GM11168 (cell line): ENCODE measurements around the gene PGM5.

Experiments
- in situ Hi-C: fragments of 300-500 bp; cut with MboI; formaldehyde crosslinking; loops from one replicate; pipeline ENCODE4 v1.12.0; 2022; ENCODE audit warnings: low sequenced_read_pairs; ENCODE audit not compliant: unreplicated experiment

PGM5 gene

DNA sequence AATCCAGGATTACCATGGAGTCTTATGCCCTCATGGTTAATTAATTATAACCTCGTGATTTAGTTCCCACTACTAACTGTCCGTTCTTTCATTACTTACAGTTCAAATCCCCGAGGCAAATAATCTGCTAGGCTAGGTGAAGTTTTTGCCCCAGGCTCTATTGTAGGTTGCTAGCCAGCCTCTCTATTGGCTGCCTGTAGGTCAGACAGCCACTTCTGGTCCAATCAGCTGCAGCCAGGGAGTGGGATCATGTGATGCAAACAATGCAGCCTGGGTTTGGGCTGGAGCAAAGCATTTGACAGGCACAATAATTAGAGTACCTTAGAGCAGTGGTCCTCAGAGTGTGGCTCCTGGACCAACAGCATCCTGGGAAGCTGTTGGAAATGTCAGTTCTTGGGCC lies 166.5 kb downstream of the PGM5 start:
- in situ Hi-C loops, result no loop called here

DNA sequence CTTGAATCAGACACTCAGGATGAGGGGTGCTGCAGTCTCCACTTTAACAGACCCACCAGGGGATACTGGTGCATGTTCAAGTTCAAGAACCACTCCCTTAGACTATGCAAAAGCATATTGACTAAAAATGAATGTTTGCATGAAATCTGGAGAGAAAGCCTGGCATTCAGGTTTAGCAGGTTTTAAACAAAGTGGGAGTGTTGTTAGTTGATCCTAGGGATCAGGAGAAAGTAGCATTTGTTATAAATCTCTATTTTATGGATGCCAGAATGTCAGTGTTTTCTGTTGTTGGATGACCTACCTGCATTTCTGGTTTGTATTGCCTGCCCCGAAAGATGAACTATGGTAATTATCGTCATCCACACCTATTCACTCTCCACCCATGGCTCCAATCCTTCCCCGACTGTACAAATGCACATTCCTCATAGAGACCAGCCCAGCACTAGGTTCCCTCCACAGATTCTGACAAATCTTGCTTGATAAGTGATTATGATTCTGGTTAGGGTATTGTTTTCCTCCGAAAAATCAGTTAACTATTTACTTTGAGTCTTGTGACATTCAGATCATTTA lies 167.0 kb downstream of the PGM5 start:
- in situ Hi-C loops, result no loop called here

DNA sequence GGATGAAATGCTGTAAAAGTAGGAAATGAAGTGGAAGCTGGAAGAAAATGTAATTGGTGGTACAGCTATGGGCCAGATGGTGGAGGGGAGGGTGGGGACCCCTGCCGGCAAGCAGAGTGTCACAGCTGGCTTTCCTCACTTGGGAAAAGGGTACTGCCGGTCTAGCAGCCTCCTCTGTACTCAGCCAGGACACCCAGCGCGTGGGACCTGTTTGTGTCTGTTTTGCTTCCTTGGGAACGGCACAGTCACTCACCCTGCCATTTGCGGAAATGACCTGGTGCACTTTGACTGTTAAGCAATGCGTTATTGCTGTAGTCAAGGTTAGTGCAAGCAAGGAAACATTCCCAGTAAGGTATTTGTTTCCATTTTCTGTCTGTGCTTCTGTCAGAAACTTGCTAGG lies 174.2 kb downstream of the PGM5 start:
- in situ Hi-C loops, result no loop called here

DNA sequence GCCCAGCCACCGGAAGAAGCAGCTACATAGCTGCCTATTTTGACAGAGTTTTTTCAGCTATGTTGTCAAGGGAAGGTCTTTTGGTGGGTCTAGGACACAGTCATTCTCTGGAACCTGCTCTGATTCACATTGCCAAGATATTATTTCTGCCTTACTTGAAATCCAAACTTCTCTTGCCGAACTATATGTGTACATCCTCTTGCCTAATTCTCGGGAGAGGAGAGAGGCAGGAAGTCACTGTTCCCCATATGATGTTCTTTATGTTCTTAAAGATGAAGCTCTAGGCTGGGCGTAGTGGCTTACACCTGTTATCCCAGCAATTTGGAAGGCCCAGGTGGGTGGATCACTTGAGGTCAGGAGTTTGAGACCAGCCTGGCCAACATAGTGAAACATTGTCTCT lies 175.7 kb downstream of the PGM5 start:
- in situ Hi-C loops, result no loop called here

DNA sequence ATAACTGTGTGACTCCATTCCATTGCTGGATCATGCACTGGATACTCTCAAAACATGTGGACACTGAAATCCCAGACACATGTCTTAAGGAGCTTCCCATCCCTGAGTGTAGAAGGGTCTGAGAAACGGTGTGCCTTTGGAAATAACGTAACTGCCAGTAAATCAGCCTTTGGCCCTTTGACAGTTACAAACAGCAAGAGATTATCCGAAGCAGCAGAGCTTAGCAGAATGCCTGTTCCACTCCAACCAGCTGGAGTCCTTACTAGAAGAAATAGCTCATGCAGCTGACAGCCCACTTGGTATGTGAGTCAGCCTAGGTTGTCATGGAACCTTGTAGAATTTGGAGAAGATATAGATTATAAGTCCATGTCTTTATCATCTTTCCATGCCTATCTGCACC lies 177.3 kb downstream of the PGM5 start:
- in situ Hi-C loops, result no loop called here

DNA sequence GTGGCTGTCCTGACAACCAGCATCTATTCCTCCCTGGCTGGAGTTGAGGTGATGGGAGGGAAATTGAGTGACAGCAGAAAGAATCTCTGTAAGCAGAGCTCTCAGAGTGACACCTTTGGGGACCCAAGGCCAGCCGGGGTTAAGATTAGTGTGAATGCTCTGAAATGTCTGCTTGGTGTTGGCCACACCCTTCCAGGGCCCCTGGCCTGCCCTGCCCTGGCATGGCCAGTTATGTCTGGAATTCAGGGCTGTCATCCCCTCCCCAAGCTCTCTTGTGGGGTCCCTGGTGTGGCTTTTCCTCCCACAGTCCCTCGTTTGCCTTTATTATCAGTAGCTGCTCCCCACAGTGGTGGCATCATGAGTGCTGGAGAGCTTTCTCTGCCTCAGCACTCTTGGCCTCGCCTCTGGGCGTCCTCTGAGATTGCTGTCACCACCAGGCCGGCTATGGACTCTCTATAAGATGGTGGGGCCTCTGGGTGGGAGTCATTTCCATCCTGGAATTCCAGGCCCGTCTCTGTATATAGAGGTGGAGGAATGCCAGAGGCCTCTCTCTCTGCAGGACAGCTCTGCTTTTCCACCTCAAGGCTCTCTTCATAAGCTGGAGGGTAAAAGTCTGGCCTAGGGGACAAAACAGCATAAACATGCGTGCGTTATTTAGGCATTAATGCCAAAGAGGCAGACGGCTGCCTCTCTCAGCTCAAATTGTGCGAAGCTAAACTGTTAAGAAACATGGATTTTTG lies 180.6 kb downstream of the PGM5 start:
- in situ Hi-C loops, result no loop called here

DNA sequence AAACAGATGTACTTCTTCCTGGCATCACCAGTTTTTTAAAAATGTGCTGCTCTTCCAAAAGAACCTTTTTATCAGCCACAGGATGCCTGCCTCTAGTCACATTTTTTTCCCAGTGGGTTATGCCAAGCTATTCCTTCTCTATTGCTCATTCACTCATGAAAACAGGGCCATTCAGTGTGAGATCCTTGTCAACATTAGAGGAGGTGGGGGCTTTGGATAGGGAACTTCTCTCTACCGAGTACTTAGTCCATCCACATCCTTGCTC lies 181.1 kb downstream of the PGM5 start:
- in situ Hi-C loops, result no loop called here

DNA sequence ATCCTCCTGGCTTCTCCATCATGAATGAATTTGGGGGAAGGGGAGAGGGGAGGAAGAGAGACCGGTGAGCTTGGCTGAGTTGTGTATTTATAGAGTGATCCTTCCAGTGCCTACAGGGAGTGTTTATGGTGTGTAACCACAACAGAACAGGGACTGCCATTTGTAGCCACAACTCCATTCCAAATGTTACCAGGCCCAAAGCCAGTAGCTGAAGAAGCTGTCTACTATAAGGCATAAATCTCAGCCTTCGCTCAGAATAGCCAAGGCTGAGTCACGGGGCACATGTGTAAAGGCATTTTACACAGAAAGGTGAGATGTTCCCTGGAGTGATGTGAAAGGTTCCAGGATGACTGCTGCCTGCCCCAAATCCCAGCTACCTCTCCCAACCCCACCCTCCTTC lies 181.8 kb downstream of the PGM5 start:
- in situ Hi-C loops, result no loop called here

DNA sequence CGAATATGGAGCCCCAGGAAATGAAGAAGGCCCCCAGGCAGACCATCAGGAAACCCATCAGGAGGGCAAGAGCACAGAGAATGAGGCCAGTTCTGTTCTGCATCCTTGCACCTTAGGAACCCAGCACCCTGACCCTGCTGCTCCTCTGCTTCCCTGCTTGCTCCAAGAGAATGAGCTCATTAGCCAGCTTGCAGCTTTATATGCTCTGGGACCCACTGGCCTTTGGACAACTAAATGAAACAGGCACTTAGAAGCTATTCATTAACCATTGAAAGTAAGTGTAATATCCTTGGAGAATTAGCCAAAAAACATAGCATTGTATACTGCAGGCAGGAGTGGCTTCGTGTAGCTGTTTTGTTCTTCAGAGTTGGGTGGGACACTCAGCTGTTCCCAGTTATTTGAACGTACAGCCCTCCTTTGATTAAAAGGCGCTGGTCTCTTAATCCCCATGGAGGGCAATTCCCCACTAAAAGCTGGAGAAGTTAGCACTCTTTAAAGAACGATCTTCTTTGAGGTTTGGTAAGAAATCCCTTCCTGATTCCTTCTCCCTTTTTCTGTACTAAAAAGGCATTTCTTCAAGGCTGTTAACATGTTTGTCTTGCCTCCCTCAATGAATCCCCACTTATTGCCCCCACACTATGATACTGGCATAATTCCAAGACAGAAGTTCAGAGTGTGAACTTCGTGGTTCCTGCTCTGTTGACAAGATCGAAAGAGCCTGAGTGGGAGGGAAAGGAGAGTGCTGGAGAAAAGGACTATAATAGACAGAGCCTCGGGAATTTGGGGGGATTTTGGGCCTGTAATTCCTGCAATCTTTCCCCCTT lies 184.5 kb downstream of the PGM5 start, which contains the start of gene TMEM252:
TMEM252 (minus strand) TSS at position 172 of the 824 bp plus-strand sequence; CDS start at position 103, 69 bp downstream.
- in situ Hi-C loops, result no loop called here

DNA sequence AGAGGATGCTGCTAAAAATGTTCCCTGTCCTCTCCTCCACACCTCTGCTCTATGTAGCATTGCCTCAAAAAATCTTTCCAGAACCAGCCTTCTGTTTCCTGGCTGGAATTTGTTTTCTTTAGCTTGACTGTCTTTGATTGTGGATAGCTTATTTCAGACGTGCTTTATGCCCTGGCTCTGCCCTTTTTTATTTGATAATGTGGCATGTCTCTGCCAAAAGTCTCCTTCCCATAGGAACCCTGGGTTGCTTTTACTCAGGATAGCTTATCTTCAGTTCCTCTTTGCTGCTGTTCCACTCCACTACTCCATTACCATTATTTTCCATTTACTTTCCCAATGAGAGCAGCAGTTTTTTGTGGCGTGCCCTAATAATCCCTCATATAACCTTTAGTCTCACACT lies 185.2 kb downstream of the PGM5 start:
- in situ Hi-C loops, result no loop called here

DNA sequence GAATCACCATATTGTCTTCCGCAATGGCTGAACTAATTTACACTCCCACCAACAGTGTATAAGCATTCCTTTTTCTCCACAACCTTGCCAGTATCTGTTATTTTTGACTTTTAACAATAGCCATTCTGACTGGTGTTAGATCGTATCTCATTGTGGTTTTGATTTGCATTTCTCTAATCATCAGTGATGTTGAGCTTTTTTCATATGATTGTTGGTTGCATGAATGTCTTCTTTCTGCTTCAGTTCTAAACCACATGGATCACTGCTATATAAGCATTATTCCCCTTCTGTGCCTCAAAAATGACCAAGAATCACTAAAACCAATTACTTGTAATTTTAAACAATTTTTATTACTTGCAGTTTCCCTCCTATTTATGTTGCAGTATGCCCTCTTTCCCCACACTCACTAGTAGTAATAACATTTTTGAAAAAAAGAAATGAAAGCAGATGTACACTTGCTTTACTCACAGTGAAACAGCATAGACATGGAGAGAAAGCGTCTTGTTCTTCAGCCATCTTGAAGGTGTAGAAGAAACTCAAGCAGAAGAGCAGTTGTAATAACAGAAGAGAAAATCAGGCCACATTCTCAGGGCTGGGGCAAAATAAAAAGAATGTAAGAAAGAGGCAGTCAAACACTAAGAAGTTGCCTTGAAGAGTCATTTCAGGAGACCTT lies 188.8 kb downstream of the PGM5 start:
- in situ Hi-C loops, result no loop called here

DNA sequence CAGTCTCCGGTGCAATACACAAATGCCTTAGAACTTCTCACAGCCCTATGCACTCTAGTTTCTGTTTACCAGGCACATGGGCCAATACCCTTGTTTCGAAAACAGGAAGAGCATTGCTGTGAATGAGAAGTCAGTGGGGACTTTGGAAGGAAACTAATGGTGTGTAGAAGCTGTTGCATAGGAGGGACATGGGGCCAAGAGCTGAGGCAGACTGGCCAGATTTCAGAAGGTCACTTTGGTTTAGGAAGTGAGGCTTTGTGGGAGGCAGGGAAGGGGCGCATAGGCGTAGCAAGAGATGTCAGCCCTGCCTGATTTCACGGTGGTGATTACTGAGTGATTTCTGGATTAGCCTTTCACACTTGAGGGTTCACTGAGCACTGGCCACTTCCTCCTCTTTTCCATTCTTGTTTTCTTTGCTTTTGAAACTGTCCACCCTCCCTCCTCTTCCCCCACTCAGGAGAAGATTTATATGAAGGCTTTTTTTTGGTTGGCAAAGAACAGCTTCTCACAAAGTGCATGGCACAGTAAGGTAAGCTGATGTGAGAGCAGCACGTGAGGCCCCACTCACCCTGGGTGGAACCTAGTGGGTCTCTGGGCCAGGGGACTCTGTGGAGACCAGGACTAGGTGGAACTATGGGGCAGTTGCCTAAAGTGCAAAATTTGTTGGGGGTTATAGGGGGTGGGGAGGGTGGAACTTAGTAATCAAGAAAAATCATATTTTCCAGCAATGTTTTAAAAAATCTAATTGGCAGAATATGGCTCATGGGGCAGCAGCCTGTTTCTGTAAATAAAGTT lies 190.4 kb downstream of the PGM5 start:
- in situ Hi-C loops, result no loop called here

DNA sequence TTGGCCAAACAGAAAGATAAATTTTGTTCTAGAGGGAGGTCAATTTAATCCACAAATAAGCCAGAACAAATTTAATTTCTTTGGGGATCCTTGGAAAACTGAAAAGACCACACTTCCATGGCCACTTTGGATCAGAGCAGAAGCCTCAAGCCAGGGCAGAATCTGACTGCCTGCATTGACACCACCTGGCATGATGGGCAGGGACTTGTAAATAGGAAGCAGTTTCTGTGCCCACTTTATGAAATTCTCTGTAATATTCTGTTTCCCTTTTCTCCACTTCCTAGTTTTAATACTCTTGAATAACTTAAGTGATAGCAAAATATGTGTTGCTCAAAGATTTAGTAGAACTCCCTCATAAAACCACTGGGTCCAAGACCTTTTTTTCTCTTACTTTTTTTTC lies 191.0 kb downstream of the PGM5 start:
- in situ Hi-C loops, result no loop called here

DNA sequence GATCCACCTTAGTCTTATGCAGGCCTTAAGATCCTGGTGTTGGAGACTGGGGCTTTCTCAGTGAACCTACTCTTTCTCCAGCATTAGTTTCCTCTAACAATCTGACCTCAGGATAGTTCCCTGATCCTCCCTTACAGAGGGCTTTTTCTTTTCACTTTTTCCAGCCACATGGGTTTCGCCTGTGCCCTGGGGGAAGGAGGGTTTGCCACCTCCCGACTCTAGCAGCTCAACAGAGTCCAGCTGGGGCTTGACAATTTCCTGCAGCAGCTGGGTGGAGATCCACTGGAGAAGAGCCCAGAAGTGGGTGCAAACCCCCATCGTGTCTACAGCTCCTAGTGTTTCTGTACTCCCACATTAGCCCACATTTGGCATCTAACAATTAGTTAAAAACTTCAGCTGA lies 191.8 kb downstream of the PGM5 start:
- in situ Hi-C loops, result no loop called here

DNA sequence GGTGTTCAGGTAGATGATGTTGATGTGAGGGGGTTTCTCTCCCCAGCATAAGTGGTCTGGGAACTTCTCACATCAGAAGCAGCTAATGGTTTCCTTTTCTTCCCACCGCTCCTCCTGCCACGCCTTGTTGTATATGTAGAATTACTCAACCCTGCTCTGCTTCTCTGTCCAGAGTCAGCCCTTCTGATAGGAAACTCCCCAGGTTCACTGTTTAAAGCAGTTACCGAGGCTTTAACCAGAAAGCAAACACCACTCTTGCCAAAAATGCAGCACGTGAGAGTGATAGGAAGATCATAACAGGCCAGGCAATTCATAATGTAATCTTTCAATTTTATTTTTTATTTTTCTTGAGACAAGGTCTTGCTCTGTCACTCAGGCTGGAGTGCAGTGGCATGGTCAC lies 194.8 kb downstream of the PGM5 start:
- in situ Hi-C loops, result loop anchor here (25.0 kb wide), 1 partner anchor 189 kb away; the partner anchor contains the start of gene PGM5

DNA sequence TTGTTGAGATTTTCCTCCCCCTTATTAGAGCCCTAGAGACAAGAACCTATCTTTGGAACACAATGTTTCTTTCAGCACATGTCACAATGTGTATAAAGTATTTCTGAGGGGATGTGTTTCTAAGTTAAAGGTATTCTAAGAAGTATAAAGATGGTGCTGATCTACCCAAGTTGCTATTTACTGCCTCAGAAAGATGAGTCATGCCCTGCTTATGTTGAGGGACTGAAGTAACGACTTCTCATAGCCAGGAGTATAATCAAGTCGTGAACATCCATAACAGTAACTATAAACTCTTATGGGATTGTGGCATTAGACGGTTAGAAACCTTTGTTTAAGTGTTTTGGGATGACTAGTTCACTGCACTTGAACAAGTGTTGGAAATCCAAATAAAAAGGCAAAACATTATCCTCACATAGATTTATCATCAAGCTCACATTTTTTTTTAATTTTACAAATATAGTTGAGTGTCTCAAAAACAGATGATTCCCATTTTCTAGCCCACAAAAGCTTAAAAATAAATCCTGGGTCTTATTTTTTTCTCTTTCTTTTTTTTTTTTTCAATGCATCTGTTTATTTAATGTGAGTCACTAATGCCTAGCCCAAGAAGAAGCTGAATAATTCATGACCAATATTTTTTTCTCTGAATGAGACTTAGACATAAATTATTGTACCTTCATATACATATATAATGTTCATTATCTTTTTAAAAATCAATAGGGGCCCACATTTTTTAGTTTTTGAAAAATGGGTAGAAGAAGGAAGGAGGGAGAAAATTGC lies 196.5 kb downstream of the PGM5 start:
- in situ Hi-C loops, result loop anchor here (25.0 kb wide), 1 partner anchor 191 kb away; the partner anchor contains the start of gene PGM5

DNA sequence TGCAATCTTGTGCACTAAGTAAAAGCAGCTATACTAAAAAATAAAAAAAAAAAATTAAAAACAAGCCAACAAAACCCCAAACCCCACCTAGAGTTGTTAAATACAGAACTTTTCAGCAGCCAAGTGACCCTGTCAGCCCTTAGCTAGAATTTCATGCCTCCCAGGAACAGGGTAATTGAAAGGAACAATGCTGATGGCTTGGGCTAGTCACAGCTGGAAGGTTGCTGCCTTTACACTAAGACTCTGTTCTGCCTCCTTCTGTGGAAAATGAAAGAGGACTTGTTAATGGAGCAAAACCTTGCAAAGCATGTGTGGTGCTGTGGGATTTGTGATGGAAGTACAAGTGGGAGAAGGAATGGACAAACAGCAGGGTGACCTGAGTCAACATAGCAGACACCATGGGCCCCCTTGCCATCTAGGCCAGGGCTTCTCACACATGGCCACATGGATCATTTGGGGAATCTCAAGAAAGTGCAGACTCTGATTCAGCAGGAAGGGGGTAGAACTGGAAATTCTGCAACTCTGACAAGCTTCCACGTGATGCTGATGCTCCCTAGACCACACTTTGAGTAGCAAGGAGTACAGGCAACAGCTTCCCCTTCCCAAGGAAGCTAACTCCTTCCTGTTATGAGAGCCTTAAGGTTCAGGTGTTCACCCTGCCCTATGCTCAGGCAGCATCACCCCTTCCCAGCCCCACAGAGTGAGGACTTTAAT lies 199.2 kb downstream of the PGM5 start:
- in situ Hi-C loops, result loop anchor here (25.0 kb wide), 1 partner anchor 193 kb away; the partner anchor contains the start of gene PGM5

DNA sequence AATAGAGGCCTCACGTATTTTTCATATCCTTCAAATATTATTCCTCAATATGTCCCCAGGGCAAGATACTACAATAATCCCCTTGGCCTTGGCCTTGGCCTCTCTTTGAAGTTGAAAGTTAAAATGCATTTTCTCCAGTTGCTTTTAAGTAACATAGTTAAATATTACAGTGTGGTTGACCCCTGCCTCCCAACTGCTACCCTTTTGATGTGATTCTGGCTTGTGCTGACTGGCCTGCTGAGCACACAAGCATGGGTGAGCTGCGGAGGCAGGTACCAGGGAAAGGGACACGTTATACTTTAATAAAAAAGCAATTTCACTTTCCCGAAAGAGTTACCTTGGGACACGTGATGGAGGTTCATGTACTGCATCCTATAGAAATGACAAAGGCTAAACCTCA lies 202.1 kb downstream of the PGM5 start:
- in situ Hi-C loops, result loop anchor here (25.0 kb wide), 1 partner anchor 196 kb away; the partner anchor contains the start of gene PGM5
